SU-DHL-6 (cell line): ENCODE data around the gene TMEM50B.

Source experiments
- EZH2phosphoT487 ChIP-seq: fragments of 200-600 bp; sonication (generic), shearing (Covaris generic); conservative IDR thresholded peaks from 2 replicates; pipeline ENCODE4 v1.6.1; 2018; ENCODE audit warnings: mild to moderate bottlenecking, antibody characterized with exemption, low read length, moderate library complexity, mixed read lengths
- TF ChIP-seq, protein P1 (sequence below): fragments of 200-600 bp; sonication (generic); IDR thresholded peaks from one replicate; pipeline ENCODE4 v1.5.1; 2017; ENCODE audit warnings: antibody characterized with exemption, mild to moderate bottlenecking, low read length, moderate library complexity; ENCODE audit not compliant: insufficient read depth, poor library complexity, severe bottlenecking

DNA sequence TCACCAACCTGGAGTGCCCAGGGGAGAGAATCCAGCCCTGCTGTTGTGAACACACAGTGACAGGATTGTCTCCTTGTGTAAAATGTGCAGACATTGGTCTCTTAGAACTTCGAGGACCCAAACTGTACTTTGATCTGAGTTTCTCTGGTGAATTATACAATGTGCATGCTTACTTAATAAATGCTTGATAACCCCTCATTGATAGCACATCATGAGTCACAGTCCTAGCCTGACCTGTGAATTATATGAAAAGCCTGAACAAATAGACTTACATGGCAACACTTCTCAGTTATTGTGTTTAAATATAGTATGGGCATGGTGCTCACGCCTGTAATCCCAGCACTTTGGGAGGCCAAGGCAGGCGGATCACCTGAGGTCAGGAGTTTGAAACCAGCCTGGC lies 53.9 kb downstream of the TMEM50B start:
- TF ChIP-seq, protein P1, sequence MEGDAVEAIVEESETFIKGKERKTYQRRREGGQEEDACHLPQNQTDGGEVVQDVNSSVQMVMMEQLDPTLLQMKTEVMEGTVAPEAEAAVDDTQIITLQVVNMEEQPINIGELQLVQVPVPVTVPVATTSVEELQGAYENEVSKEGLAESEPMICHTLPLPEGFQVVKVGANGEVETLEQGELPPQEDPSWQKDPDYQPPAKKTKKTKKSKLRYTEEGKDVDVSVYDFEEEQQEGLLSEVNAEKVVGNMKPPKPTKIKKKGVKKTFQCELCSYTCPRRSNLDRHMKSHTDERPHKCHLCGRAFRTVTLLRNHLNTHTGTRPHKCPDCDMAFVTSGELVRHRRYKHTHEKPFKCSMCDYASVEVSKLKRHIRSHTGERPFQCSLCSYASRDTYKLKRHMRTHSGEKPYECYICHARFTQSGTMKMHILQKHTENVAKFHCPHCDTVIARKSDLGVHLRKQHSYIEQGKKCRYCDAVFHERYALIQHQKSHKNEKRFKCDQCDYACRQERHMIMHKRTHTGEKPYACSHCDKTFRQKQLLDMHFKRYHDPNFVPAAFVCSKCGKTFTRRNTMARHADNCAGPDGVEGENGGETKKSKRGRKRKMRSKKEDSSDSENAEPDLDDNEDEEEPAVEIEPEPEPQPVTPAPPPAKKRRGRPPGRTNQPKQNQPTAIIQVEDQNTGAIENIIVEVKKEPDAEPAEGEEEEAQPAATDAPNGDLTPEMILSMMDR: no peak
- no peak for TF ChIP-seq EZH2phosphoT487
